Colonic mucosa (tissue), 4 donors: ENCODE results near the gene PNPLA6. TPM values are rescaled to one million over a fixed set of nuclear protein-coding genes. Genes with fewer than 3 reads are reported as not detected.
"Not testable (repeated sequence)": the region's sequence is repeated elsewhere in the genome, so short reads cannot be mapped to it uniquely, and the experiment has no call there.

Experiments
- DNase-seq: peaks from one replicate; pipeline ENCODE4 v3.0.0-alpha.2; 2020
- H3K27ac ChIP-seq: fragments of 200-600 bp; one replicate; pipeline ENCODE4 v1.8.0; 2021
- H3K27me3 ChIP-seq: fragments of 200-600 bp; one replicate; pipeline ENCODE4 v1.8.0; 2021
- H3K36me3 ChIP-seq: fragments of 200-600 bp; one replicate; pipeline ENCODE4 v1.8.0; 2021
- H3K4me1 ChIP-seq: fragments of 200-600 bp; one replicate; pipeline ENCODE4 v1.8.0; 2021; ENCODE audit warnings: mild to moderate bottlenecking
- H3K4me3 ChIP-seq: fragments of 200-600 bp; one replicate; pipeline ENCODE4 v1.8.0; 2021
- H3K9ac ChIP-seq, 2 donors: one replicate each; pipeline ENCODE4 v1.7.0; 2013; ENCODE audit warnings: control low read depth in 2 of 2, low read depth in 2 of 2, low read length in 2 of 2
- H3K9me3 ChIP-seq: fragments of 200-600 bp; one replicate; pipeline ENCODE4 v1.8.0; 2021
- CTCF ChIP-seq: fragments of 200-600 bp; IDR thresholded peaks from one replicate; pipeline ENCODE4 v1.8.0; 2022; ENCODE audit warnings: antibody characterized with exemption, mild to moderate bottlenecking
- intact Hi-C: fragments of 100-400 bp; cut with DNase I; formaldehyde crosslinking; loops from one replicate; pipeline ENCODE4 v1.14.1; 2022
- total RNA-seq, 2 donors: library from RNA; stranded (reverse); fragmentation: NEBNext Ultra II Directional in 1 of 2; extraction: Animal tissue kit (Norgen Biotek cat#: 25700) in 1 of 2; gene quantifications; one replicate each; pipeline ENCODE4 v1.2.1, GENCODE V29; 2021
- donor health status: healthy.
- donor health status: DM: no; HTN: no; CAD: no.
- donor health status: DM: no; HTN: no; CAD: no.

PNPLA6 gene
- total RNA-seq, 2 donors from 2014 or later = 93.0 to 131 TPM

GRCh38 chr19:7535998-7536695 lies 630 bp downstream of the PNPLA6 start:
- DNase-seq = no peak
- Histone ChIP-seq H3K4me3 (peak overlapping the region; percentile 77), H3K9me3 (no peaks in the 10 kb centered on the region), H3K27me3 (no peaks in the 10 kb centered on the region), H3K9ac (peak overlapping the region; percentile 91 to 98), H3K4me1 (peaks cover 4% of the 10 kb centered on the region), H3K27ac (peak overlapping the region; percentile 73), H3K36me3 (peaks cover 3% of the 10 kb centered on the region)
- intact Hi-C loops = no loop called here
- no peak for TF ChIP-seq CTCF

GRCh38 chr19:7538990-7539389 lies 3.5 kb downstream of the PNPLA6 start:
- H3K27me3 ChIP-seq, H3K9me3 ChIP-seq, H3K4me1 ChIP-seq, H3K4me3 ChIP-seq, intact Hi-C loops, H3K9ac ChIP-seq, DNase-seq, H3K27ac ChIP-seq: not testable (repeated sequence)
- H3K36me3 ChIP-seq = peaks cover 21% of the 10 kb centered on the region

- no peaks in the 10 kb centered on the region for H3K9me3 ChIP-seq
- peaks cover 4% of the 10 kb centered on the region for H3K4me1 ChIP-seq
- H3K27me3 ChIP-seq = no peaks in the 10 kb centered on the region
- H3K9ac ChIP-seq = no peak overlapping the region
- peaks cover 25% of the 10 kb centered on the region for H3K36me3 ChIP-seq
- no peak overlapping the region for H3K4me3 ChIP-seq
- TF ChIP-seq CTCF = no peak
- H3K27ac ChIP-seq = no peak overlapping the region
- intact Hi-C loops = no loop called here
- no peak for DNase-seq
Measured at GRCh38 chr19:7539827-7540425, 4.4 kb downstream of the PNPLA6 start.

DNA sequence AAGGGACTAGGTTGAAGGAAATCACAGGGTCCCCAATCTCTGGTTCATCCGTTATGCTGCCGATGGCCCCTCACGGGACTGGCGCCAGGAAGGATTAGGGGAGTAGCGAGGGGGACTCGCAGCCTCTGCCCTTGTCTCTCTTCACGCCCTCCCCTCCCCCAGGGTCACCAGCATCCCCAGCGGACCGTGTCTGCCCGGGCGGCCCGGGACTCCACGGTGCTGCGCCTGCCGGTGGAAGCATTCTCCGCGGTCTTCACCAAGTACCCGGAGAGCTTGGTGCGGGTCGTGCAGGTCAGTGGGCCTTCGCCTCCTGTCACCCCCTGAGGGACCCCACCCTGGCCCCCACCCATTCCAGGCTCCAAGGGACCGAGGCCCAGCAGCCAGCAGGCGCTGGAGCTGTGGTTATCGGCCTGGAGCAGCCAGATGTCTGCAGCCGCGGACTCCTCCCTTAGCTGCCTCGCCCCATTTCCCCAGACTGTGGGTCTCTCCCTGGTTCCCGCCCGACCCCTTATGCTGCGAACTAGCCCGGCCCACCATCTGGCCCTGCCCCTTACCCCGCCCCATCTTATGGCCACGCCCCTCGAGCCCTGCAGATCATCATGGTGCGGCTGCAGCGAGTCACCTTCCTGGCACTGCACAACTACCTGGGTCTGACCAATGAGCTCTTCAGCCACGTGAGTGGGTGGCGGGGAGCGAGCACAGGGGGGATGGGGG lies 5.4 kb downstream of the PNPLA6 start:
- no peak for DNase-seq
- no peak for TF ChIP-seq CTCF
- Histone ChIP-seq H3K27ac (no peak overlapping the region), H3K9me3 (no peaks in the 10 kb centered on the region), H3K4me1 (peaks cover 4% of the 10 kb centered on the region), H3K27me3 (no peaks in the 10 kb centered on the region), H3K4me3 (no peak overlapping the region), H3K9ac (no peak overlapping the region), H3K36me3 (peaks cover 25% of the 10 kb centered on the region)
- intact Hi-C loops = no loop called here

DNA sequence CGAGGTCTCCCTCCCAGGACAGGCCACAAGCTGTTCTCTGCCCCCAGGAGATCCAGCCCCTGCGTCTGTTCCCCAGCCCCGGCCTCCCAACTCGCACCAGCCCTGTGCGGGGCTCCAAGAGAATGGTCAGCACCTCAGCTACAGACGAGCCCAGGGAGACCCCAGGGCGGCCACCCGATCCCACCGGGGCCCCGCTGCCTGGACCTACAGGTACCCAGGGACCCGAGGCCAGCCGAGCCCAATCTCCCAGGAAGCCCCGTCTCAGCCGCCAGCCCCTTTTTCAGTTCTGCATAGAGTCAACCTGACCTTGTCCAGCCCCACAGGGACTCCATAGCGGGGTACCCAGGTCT lies 5.9 kb downstream of the PNPLA6 start:
- intact Hi-C loops = no loop called here
- peaks cover 25% of the 10 kb centered on the region for H3K36me3 ChIP-seq
- no peaks in the 10 kb centered on the region for H3K9me3 ChIP-seq
- no peak for DNase-seq
- H3K27me3 ChIP-seq = no peaks in the 10 kb centered on the region
- peaks cover under 1% of the 10 kb centered on the region for H3K4me1 ChIP-seq
- TF ChIP-seq CTCF = no peak
- H3K9ac ChIP-seq = no peak overlapping the region
- no peak overlapping the region for H3K27ac ChIP-seq
- H3K4me3 ChIP-seq = no peak overlapping the region
